DOHH2 (cell line): ENCODE data around the gene AMBRA1.

Source experiments
- H3F3A ChIP-seq: fragments of 200-600 bp; sonication (generic), shearing (Covaris generic); 2 replicates; pipeline ENCODE4 v1.6.0; 2016; ENCODE audit warnings: antibody characterized with exemption, mild to moderate bottlenecking; ENCODE audit not compliant: control insufficient read depth, insufficient read depth
- H3K27ac ChIP-seq: fragments of 200-600 bp; sonication (generic); 2 replicates; pipeline ENCODE4 v1.5.1; 2014; ENCODE audit warnings: low read depth, mild to moderate bottlenecking, low read length, moderate library complexity
- H3K27me3 ChIP-seq: fragments of 200-600 bp; sonication (generic); 2 replicates; pipeline ENCODE4 v1.6.1; 2014; ENCODE audit warnings: mild to moderate bottlenecking, low read length, mixed read lengths; ENCODE audit not compliant: control insufficient read depth
- H3K36me3 ChIP-seq: fragments of 200-600 bp; sonication (generic); 2 replicates; pipeline ENCODE4 v1.6.1; 2014; ENCODE audit warnings: mild to moderate bottlenecking, low read length, moderate library complexity, mixed read lengths; ENCODE audit not compliant: control insufficient read depth
- H3K4me1 ChIP-seq: fragments of 200-600 bp; sonication (generic); 2 replicates; pipeline ENCODE4 v1.6.1; 2014; ENCODE audit warnings: mild to moderate bottlenecking, low read length, mixed read lengths; ENCODE audit not compliant: control insufficient read depth
- H3K4me2 ChIP-seq: fragments of 200-600 bp; sonication (generic); 2 replicates; pipeline ENCODE4 v1.6.0; 2014; ENCODE audit warnings: mild to moderate bottlenecking, low read length, moderate library complexity
- H3K4me3 ChIP-seq: fragments of 200-600 bp; sonication (generic); 2 replicates; pipeline ENCODE4 v1.5.1; 2014; ENCODE audit warnings: mild to moderate bottlenecking, low read length, mixed read lengths
- H3K79me2 ChIP-seq: fragments of 200-600 bp; sonication (generic); 2 replicates; pipeline ENCODE4 v1.6.1; 2014; ENCODE audit warnings: mild to moderate bottlenecking, low read length, mixed read lengths; ENCODE audit not compliant: control insufficient read depth
- H3K9me2 ChIP-seq: fragments of 200-600 bp; sonication (generic); replicated peaks from 2 replicates; pipeline ENCODE4 v1.6.1; 2014; ENCODE audit warnings: mild to moderate bottlenecking, low read length, mixed read lengths; ENCODE audit not compliant: control insufficient read depth
- H3K9me3 ChIP-seq: fragments of 200-600 bp; sonication (generic); 2 replicates; pipeline ENCODE4 v1.6.1; 2014; ENCODE audit warnings: antibody characterized with exemption, low read length, mixed read lengths; ENCODE audit not compliant: control insufficient read depth, insufficient read depth
- H4K20me1 ChIP-seq: fragments of 200-600 bp; sonication (generic); 2 replicates; pipeline ENCODE4 v1.6.0; 2014; ENCODE audit warnings: low read depth, mild to moderate bottlenecking, antibody characterized with exemption, low read length, moderate library complexity; ENCODE audit not compliant: control insufficient read depth, insufficient read depth
- CTCF ChIP-seq: fragments of 200-600 bp; sonication (generic); IDR thresholded peaks from one replicate; pipeline ENCODE4 v1.5.1; 2014; ENCODE audit warnings: antibody characterized with exemption, mild to moderate bottlenecking, low read depth, low read length; ENCODE audit not compliant: poor library complexity, severe bottlenecking
- EZH2phosphoT487 ChIP-seq: fragments of 200-600 bp; sonication (generic); IDR thresholded peaks from 2 replicates; pipeline ENCODE4 v1.6.1; 2017; ENCODE audit warnings: borderline replicate concordance, mild to moderate bottlenecking, antibody characterized with exemption, low read length, moderate library complexity, mixed read lengths

Gene AMBRA1

GRCh38 chr11:46506483-46506791 is 87.4 kb downstream of the AMBRA1 start:
- Histone ChIP-seq H3K27ac (no peak overlapping the region), H3K36me3 (peaks cover 28% of the 10 kb centered on the region), H3F3A (no peaks in the 10 kb centered on the region), H3K27me3 (no peaks in the 10 kb centered on the region), H3K4me2 (no peak overlapping the region), H3K4me3 (no peak overlapping the region), H3K9me3 (no peaks in the 10 kb centered on the region), H3K4me1 (peaks cover 4% of the 10 kb centered on the region; the same call in 1 of the 2 replicates), H3K9me2 (no peaks in the 10 kb centered on the region), H4K20me1 (no peaks in the 10 kb centered on the region), H3K79me2 (no peaks in the 10 kb centered on the region)
- TF ChIP-seq EZH2phosphoT487 (no peak), CTCF (no peak)

- Histone ChIP-seq H3K27me3 (no peaks in the 10 kb centered on the region), H3K36me3 (peaks cover 28% of the 10 kb centered on the region), H3F3A (no peaks in the 10 kb centered on the region), H3K9me3 (no peaks in the 10 kb centered on the region), H3K9me2 (no peaks in the 10 kb centered on the region), H3K4me3 (no peak overlapping the region), H4K20me1 (no peaks in the 10 kb centered on the region), H3K27ac (no peak overlapping the region), H3K79me2 (no peaks in the 10 kb centered on the region), H3K4me2 (no peak overlapping the region), H3K4me1 (peaks cover 4% of the 10 kb centered on the region; the same call in 1 of the 2 replicates)
- TF ChIP-seq EZH2phosphoT487 (no peak), CTCF (no peak)
Measured at GRCh38 chr11:46505741-46506482, 87.9 kb downstream of the AMBRA1 start.

- Histone ChIP-seq H3K27ac (no peak overlapping the region), H3K79me2 (no peaks in the 10 kb centered on the region), H3K9me3 (no peaks in the 10 kb centered on the region), H3K27me3 (no peaks in the 10 kb centered on the region), H4K20me1 (no peaks in the 10 kb centered on the region), H3F3A (no peaks in the 10 kb centered on the region), H3K4me1 (peaks cover 4% of the 10 kb centered on the region; the same call in 1 of the 2 replicates), H3K4me3 (no peak overlapping the region), H3K9me2 (no peaks in the 10 kb centered on the region), H3K4me2 (no peak overlapping the region), H3K36me3 (peaks cover 28% of the 10 kb centered on the region)
- no peak for TF ChIP-seq CTCF
Measured at GRCh38 chr11:46504817-46505613, 88.8 kb downstream of the AMBRA1 start.
